ENCODE data around the gene GJD4.

DNA sequence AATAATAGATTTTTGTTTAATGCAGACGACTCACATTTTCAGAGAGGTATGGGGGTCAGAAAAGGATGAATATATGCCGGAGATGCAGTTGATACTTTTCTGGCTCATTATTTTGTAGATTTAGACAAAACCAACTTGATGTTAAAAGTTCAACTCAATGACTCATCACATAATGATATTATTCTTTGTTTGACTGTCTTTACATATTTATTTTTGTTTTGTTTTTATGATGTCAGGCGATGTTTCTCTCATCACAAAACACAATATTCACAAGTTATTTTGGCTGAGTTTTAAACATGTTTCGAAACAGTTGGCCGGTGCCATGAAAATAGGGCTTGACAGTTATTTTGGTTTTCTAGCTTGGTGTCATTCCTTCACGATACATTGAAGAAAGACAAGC, 1.3 kb downstream of the GJD4 start:
- TF ChIP-seq, protein P1, sequence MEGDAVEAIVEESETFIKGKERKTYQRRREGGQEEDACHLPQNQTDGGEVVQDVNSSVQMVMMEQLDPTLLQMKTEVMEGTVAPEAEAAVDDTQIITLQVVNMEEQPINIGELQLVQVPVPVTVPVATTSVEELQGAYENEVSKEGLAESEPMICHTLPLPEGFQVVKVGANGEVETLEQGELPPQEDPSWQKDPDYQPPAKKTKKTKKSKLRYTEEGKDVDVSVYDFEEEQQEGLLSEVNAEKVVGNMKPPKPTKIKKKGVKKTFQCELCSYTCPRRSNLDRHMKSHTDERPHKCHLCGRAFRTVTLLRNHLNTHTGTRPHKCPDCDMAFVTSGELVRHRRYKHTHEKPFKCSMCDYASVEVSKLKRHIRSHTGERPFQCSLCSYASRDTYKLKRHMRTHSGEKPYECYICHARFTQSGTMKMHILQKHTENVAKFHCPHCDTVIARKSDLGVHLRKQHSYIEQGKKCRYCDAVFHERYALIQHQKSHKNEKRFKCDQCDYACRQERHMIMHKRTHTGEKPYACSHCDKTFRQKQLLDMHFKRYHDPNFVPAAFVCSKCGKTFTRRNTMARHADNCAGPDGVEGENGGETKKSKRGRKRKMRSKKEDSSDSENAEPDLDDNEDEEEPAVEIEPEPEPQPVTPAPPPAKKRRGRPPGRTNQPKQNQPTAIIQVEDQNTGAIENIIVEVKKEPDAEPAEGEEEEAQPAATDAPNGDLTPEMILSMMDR (conservative IDR thresholded peaks at IDR 0.05; ENCODE audit: low read length), result no peak
- TF ChIP-seq EZH2phosphoT487 (IDR thresholded peaks at IDR 0.05; ENCODE audit: borderline replicate concordance), result no peak
